Lung (tissue), 12 donors: ENCODE data around the gene SFXN3. TPM values are rescaled to one million over a fixed set of nuclear protein-coding genes. Genes with fewer than 3 reads are reported as not detected.

Experiments used
- ATAC-seq: fragments of 200-7000 bp; cut with Tn5 transposase; one replicate; pipeline ENCODE4 v1.9.1; 2020; ENCODE audit warnings: moderate number of reproducible peaks; ENCODE audit not compliant: insufficient read depth, low FRiP score
- DNase-seq, 3 donors: peaks; one replicate each; pipeline ENCODE4 v3.0.0-alpha.2; 2013 to 2017
- H3K27ac ChIP-seq, 2 donors: one replicate each; pipeline ENCODE4 v1.5.1; 2013; ENCODE audit warnings: mild to moderate bottlenecking in 2 of 2, moderate library complexity in 2 of 2, control low read depth in 1 of 2, inconsistent platforms in 1 of 2, low read depth in 1 of 2, low read length in 1 of 2
- H3K27me3 ChIP-seq, 3 donors: one replicate each; pipeline ENCODE4 v1.5.1; 2013; ENCODE audit warnings: low read length in 2 of 3; ENCODE audit not compliant: control insufficient read depth in 3 of 3, insufficient read depth in 3 of 3
- H3K36me3 ChIP-seq, 4 donors: one replicate each; pipeline ENCODE4 v1.5.1; 2013; ENCODE audit warnings: low read length in 4 of 4, mild to moderate bottlenecking in 1 of 4, moderate library complexity in 1 of 4; ENCODE audit not compliant: control insufficient read depth in 4 of 4, insufficient read depth in 4 of 4
- H3K4me1 ChIP-seq, 5 donors: one replicate each; pipeline ENCODE4 v1.5.1; 2013; ENCODE audit warnings: low read length in 5 of 5, mild to moderate bottlenecking in 2 of 5, moderate library complexity in 1 of 5; ENCODE audit not compliant: control insufficient read depth in 5 of 5, insufficient read depth in 5 of 5
- H3K4me3 ChIP-seq: one replicate; pipeline ENCODE4 v1.5.1; 2013; ENCODE audit warnings: mild to moderate bottlenecking, control low read depth, moderate library complexity
- H3K9ac ChIP-seq, 2 donors: one replicate each; pipeline ENCODE4 v1.5.1; 2013; ENCODE audit warnings: low read length in 2 of 2, control low read depth in 1 of 2; ENCODE audit not compliant: insufficient read depth in 1 of 2
- H3K9me3 ChIP-seq, 4 donors: one replicate each; pipeline ENCODE4 v1.5.1; 2013; ENCODE audit warnings: low read length in 3 of 4, mild to moderate bottlenecking in 1 of 4, moderate library complexity in 1 of 4; ENCODE audit not compliant: control insufficient read depth in 4 of 4, insufficient read depth in 3 of 4
- WGBS, 2 donors: extraction: QIAGEN DNeasy Blood & Tissue Kit; methylation state at CpG; one replicate each; pipeline ENCODE4 v1.1.7; 2013; 5-methylcytosine and 5-hydroxymethylcytosine counted together
- polyA plus RNA-seq, 2 donors: library from polyadenylated mRNA; stranded (reverse); fragments of 200-250 nt; gene quantifications; one replicate each; pipeline ENCODE4 v1.2.1, GENCODE V29; 2013
- total RNA-seq, 2 donors: library from RNA; depleted of rRNA in 1 of 2; stranded (reverse); fragments of >200 nt in 1 of 2; gene quantifications; one replicate each; pipeline ENCODE4 v1.2.1, GENCODE V29; 2014 to 2021
- TF ChIP-seq, protein P1 (sequence below): IDR thresholded peaks from 2 replicates; pipeline ENCODE4 v1.5.1; 2012; ENCODE audit warnings: mild to moderate bottlenecking; ENCODE audit errors: control extremely low read depth, extremely low read depth
- donor health status: control.
- donor health status: control.
- donor health status: Bipolar disorder and iron deficiency.
- donor health status: healthy.
- donor health status: DM: yes; HTN: yes; CAD: no.

SFXN3 gene
- total and polyA plus RNA-seq, 4 donors, result 36.4 to 95.8 (median 39.6) TPM

GRCh38 chr10:100984672-100985177, 46.3 kb upstream of the SFXN3 start:
- ATAC-seq (no peak), DNase-seq (no peak)
- Histone ChIP-seq H3K4me3 (no peak overlapping the region), H3K27me3 (no peaks in the 10 kb centered on the region), H3K9ac (no peak overlapping the region), H3K9me3 (no peaks in the 10 kb centered on the region), H3K36me3 (peaks cover 3 to 35% (median 30%) of the 10 kb centered on the region in 4 donors), H3K4me1 (peaks cover 7 to 21% (median 10%) of the 10 kb centered on the region in 5 donors), H3K27ac (no peak overlapping the region)
- WGBS, 2 donors, result 76 to 81% methylated on average over 2 of the region's 2 CpGs
- TF ChIP-seq, protein P1, sequence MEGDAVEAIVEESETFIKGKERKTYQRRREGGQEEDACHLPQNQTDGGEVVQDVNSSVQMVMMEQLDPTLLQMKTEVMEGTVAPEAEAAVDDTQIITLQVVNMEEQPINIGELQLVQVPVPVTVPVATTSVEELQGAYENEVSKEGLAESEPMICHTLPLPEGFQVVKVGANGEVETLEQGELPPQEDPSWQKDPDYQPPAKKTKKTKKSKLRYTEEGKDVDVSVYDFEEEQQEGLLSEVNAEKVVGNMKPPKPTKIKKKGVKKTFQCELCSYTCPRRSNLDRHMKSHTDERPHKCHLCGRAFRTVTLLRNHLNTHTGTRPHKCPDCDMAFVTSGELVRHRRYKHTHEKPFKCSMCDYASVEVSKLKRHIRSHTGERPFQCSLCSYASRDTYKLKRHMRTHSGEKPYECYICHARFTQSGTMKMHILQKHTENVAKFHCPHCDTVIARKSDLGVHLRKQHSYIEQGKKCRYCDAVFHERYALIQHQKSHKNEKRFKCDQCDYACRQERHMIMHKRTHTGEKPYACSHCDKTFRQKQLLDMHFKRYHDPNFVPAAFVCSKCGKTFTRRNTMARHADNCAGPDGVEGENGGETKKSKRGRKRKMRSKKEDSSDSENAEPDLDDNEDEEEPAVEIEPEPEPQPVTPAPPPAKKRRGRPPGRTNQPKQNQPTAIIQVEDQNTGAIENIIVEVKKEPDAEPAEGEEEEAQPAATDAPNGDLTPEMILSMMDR, result no peak

- peaks cover 3 to 33% (median 26%) of the 10 kb centered on the region in 4 donors for H3K36me3 ChIP-seq
- H3K27me3 ChIP-seq, result no peaks in the 10 kb centered on the region
- no peak for ATAC-seq
- H3K4me1 ChIP-seq, result peaks cover 7 to 21% (median 10%) of the 10 kb centered on the region in 5 donors
- H3K9me3 ChIP-seq, result no peaks in the 10 kb centered on the region
- 69 to 85% methylated on average over 5 of the region's 5 CpGs for WGBS, 2 donors
- no peak overlapping the region for H3K4me3 ChIP-seq
- TF ChIP-seq, protein P1, result no peak
- H3K9ac ChIP-seq, result no peak overlapping the region
- H3K27ac ChIP-seq, result no peak overlapping the region
- no peak for DNase-seq
Observed at GRCh38 chr10:100985336-100985735, 45.7 kb upstream of the SFXN3 start.

DNA sequence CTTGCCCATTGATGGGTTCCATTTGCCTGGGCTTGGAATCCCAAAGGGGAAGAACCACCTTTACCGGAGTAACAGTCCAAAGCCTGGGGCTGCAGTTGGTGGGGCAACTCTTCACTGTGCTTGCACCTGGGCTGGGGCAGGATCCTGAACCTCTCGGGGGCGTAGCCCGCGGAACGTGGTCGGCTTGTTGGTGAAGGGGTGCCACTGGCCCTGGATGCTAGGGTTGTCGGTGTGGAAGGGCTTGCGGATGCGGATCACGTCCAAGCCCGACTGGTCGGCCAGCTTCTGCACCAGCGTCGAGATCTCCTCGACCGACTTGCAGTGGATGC, 44.4 kb upstream of the SFXN3 start:
- Histone ChIP-seq H3K27ac (no peak overlapping the region), H3K9ac (peak overlapping the region in 1 of 2 donors; percentile 7), H3K9me3 (no peaks in the 10 kb centered on the region), H3K4me3 (peak overlapping the region; percentile 82), H3K4me1 (peaks cover 7 to 21% (median 10%) of the 10 kb centered on the region in 5 donors), H3K27me3 (no peaks in the 10 kb centered on the region), H3K36me3 (peaks cover 6 to 32% (median 25%) of the 10 kb centered on the region in 4 donors)
- TF ChIP-seq, protein P1, result no peak
- WGBS, 2 donors, result 21 to 27% methylated on average over 17 of the region's 17 CpGs
- ATAC-seq (no peak), DNase-seq (no peak)
